Trophoblast cell (in vitro differentiated cells and primary cell): ENCODE measurements around the gene CSMD2.

ENCODE experiments used
- DNase-seq, 2 donors: peaks; one replicate each; pipeline ENCODE4 v3.0.0-alpha.2; 2016
- H2AFZ ChIP-seq: 2 replicates; pipeline ENCODE4 v1.6.1; 2013; ENCODE audit warnings: low read length, moderate library complexity, mild to moderate bottlenecking; ENCODE audit not compliant: insufficient read depth, poor library complexity
- H2AK5ac ChIP-seq: 2 replicates; pipeline ENCODE4 v1.6.1; 2013; ENCODE audit warnings: mild to moderate bottlenecking, low read length
- H2BK120ac ChIP-seq: 2 replicates; pipeline ENCODE4 v1.6.1; 2013; ENCODE audit warnings: low read length, mild to moderate bottlenecking, moderate library complexity; ENCODE audit not compliant: insufficient read depth, poor library complexity
- H2BK12ac ChIP-seq: 2 replicates; pipeline ENCODE4 v1.6.1; 2013; ENCODE audit warnings: mild to moderate bottlenecking, low read length, moderate library complexity
- H2BK5ac ChIP-seq: 2 replicates; pipeline ENCODE4 v1.6.1; 2013; ENCODE audit warnings: low read length, low read depth, moderate library complexity, mild to moderate bottlenecking; ENCODE audit not compliant: poor library complexity
- H3K14ac ChIP-seq: 2 replicates; pipeline ENCODE4 v1.6.1; 2013; ENCODE audit warnings: mild to moderate bottlenecking, low read length
- H3K18ac ChIP-seq: 2 replicates; pipeline ENCODE4 v1.6.1; 2013; ENCODE audit warnings: mild to moderate bottlenecking, low read length
- H3K23ac ChIP-seq: 2 replicates; pipeline ENCODE4 v1.6.1; 2013; ENCODE audit warnings: low read length
- H3K27ac ChIP-seq: 2 replicates; pipeline ENCODE4 v1.5.1; 2013; ENCODE audit warnings: low read depth, mild to moderate bottlenecking, inconsistent platforms, low read length, moderate library complexity
- H3K27me3 ChIP-seq: 2 replicates; pipeline ENCODE4 v1.6.1; 2013; ENCODE audit warnings: inconsistent platforms, mild to moderate bottlenecking, low read length, moderate library complexity; ENCODE audit not compliant: insufficient read depth
- H3K36me3 ChIP-seq, 2 experiments: 1 replicate in 1 of 2; 2 replicates in 1 of 2; pipeline ENCODE4 v1.6.1; 2013; ENCODE audit warnings: low read length in 2 of 2, mild to moderate bottlenecking in 2 of 2, moderate library complexity in 1 of 2; ENCODE audit not compliant: insufficient read depth in 2 of 2, control insufficient read depth in 1 of 2
- H3K4ac ChIP-seq: 2 replicates; pipeline ENCODE4 v1.6.1; 2013; ENCODE audit warnings: low read depth, mild to moderate bottlenecking, low read length, moderate library complexity
- H3K4me1 ChIP-seq, 2 experiments: 1 replicate in 1 of 2; 2 replicates in 1 of 2; pipeline ENCODE4 v1.6.1; 2013; ENCODE audit warnings: low read length in 2 of 2, mild to moderate bottlenecking in 2 of 2, moderate library complexity in 1 of 2; ENCODE audit not compliant: insufficient read depth in 2 of 2, control insufficient read depth in 1 of 2
- H3K4me2 ChIP-seq: 2 replicates; pipeline ENCODE4 v1.6.1; 2013; ENCODE audit warnings: inconsistent platforms, mild to moderate bottlenecking, low read length, moderate library complexity
- H3K4me3 ChIP-seq: 2 replicates; pipeline ENCODE4 v1.5.1; 2013; ENCODE audit warnings: mild to moderate bottlenecking, low read depth, low read length, inconsistent platforms
- H3K79me1 ChIP-seq: one replicate; pipeline ENCODE4 v1.6.1; 2013; ENCODE audit warnings: low read length
- H3K79me2 ChIP-seq: 2 replicates; pipeline ENCODE4 v1.6.1; 2013; ENCODE audit warnings: low read length, mild to moderate bottlenecking; ENCODE audit not compliant: control insufficient read depth, insufficient read depth, poor library complexity
- H3K9ac ChIP-seq: 2 replicates; pipeline ENCODE4 v1.6.1; 2013; ENCODE audit warnings: mild to moderate bottlenecking, low read length
- H3K9me3 ChIP-seq: 2 replicates; pipeline ENCODE4 v1.6.1; 2013; ENCODE audit warnings: low read depth, mild to moderate bottlenecking, control low read depth, inconsistent platforms, low read length; ENCODE audit not compliant: insufficient read depth
- H4K12ac ChIP-seq: 2 replicates; pipeline ENCODE4 v1.6.1; 2013; ENCODE audit warnings: low read depth, mild to moderate bottlenecking, low read length, moderate library complexity
- H4K8ac ChIP-seq: 2 replicates; pipeline ENCODE4 v1.6.1; 2013; ENCODE audit warnings: low read depth, mild to moderate bottlenecking, low read length, moderate library complexity
- H4K91ac ChIP-seq: one replicate; pipeline ENCODE4 v1.6.1; 2013; ENCODE audit warnings: low read depth, mild to moderate bottlenecking, low read length, moderate library complexity
- WGBS: extraction: QIAGEN DNeasy Blood & Tissue Kit; methylation state at CpG from one replicate; pipeline ENCODE4 v1.1.7; 2013; ENCODE audit warnings: missing lambda C conversion rate; ENCODE audit not compliant: insufficient read length, insufficient coverage; ENCODE audit errors: extremely low coverage; 5-methylcytosine and 5-hydroxymethylcytosine counted together

CSMD2 gene

GRCh38 chr1:34050709-34051485, 114.1 kb downstream of the CSMD2 start:
- peak overlapping the region; percentile 31 for H3K23ac ChIP-seq
- WGBS, result no CpG with 5 or more reads among the region's 3 CpGs

GRCh38 chr1:34049994-34050393, 115.0 kb downstream of the CSMD2 start:
- no peak overlapping the region for H2BK5ac ChIP-seq
- WGBS, result no CpG with 5 or more reads among the region's 1 CpG

More at GRCh38 chr1:34050709-34051485, 114.1 kb downstream of the CSMD2 start:
- Histone ChIP-seq H3K27me3 (no peaks in the 10 kb centered on the region), H2BK5ac (no peak overlapping the region), H3K9me3 (peaks cover 4% of the 10 kb centered on the region), H3K79me1 (no peaks in the 10 kb centered on the region), H3K4me1 (no peaks in the 10 kb centered on the region), H4K91ac (no peak overlapping the region), H3K9ac (peak overlapping the region; percentile 55), H3K4me3 (no peak overlapping the region), H2AK5ac (no peak overlapping the region), H3K27ac (no peak overlapping the region), H2AFZ (no peak overlapping the region), H3K36me3 (no peaks in the 10 kb centered on the region), H2BK12ac (no peak overlapping the region), H3K4me2 (no peak overlapping the region), H4K8ac (no peak overlapping the region), H3K79me2 (no peaks in the 10 kb centered on the region), H2BK120ac (no peak overlapping the region), H3K18ac (no peak overlapping the region), H3K4ac (no peak overlapping the region), H3K14ac (no peak overlapping the region), H4K12ac (no peak overlapping the region)
- DNase-seq, result peak; percentile 54 to 56

DNA sequence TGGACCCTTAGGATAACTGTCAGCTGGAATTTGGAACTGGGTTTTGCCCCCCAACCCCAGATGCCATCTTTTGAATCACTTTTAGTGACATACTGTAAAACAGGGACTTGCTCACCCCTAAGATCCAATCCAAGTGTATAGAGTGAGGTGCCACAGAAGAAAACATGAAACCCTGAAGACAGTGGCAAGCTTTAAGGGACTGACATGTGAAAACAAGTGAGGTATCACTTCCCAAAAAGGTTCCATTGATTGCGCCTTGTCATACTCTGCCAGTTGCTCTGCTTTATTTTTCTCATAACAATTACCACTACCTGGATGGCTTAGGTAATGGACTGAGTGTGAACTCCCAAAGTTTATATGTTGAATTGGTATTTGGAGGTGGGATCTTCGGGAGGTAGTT, 115.6 kb downstream of the CSMD2 start:
- no peak overlapping the region for H2BK12ac ChIP-seq
- H3K79me1 ChIP-seq, result no peaks in the 10 kb centered on the region
- no peak overlapping the region for H3K27ac ChIP-seq
- H3K4me3 ChIP-seq, result no peak overlapping the region
- H4K12ac ChIP-seq, result no peak overlapping the region
- H4K8ac ChIP-seq, result no peak overlapping the region
- H4K91ac ChIP-seq, result no peak overlapping the region
- no peak overlapping the region for H3K18ac ChIP-seq
- WGBS, result no CpG with 5 or more reads among the region's 2 CpGs
- no peak overlapping the region for H2BK120ac ChIP-seq
- H2BK5ac ChIP-seq, result no peak overlapping the region
- H3K4me2 ChIP-seq, result no peak overlapping the region
- no peaks in the 10 kb centered on the region for H3K27me3 ChIP-seq
- no peaks in the 10 kb centered on the region for H3K4me1 ChIP-seq
- peaks cover 4% of the 10 kb centered on the region for H3K9me3 ChIP-seq
- H3K36me3 ChIP-seq, result no peaks in the 10 kb centered on the region
- H3K14ac ChIP-seq, result no peak overlapping the region
- no peak overlapping the region for H3K9ac ChIP-seq
- DNase-seq, result no peak
- H2AK5ac ChIP-seq, result no peak overlapping the region
- no peak overlapping the region for H3K4ac ChIP-seq
- no peaks in the 10 kb centered on the region for H3K79me2 ChIP-seq
- H3K23ac ChIP-seq, result no peak overlapping the region
- H2AFZ ChIP-seq, result no peak overlapping the region

More at GRCh38 chr1:34049994-34050393, 115.0 kb downstream of the CSMD2 start:
- Histone ChIP-seq H3K14ac (no peak overlapping the region), H4K12ac (no peak overlapping the region), H4K8ac (no peak overlapping the region), H2BK12ac (no peak overlapping the region), H3K79me2 (no peaks in the 10 kb centered on the region), H2AFZ (no peak overlapping the region), H3K9ac (no peak overlapping the region), H3K4me1 (no peaks in the 10 kb centered on the region), H2BK120ac (no peak overlapping the region), H3K18ac (no peak overlapping the region), H2AK5ac (no peak overlapping the region), H3K4ac (no peak overlapping the region), H3K36me3 (no peaks in the 10 kb centered on the region), H3K23ac (no peak overlapping the region), H3K4me3 (no peak overlapping the region), H4K91ac (no peak overlapping the region), H3K4me2 (no peak overlapping the region), H3K9me3 (peaks cover 4% of the 10 kb centered on the region), H3K27ac (no peak overlapping the region), H3K27me3 (no peaks in the 10 kb centered on the region), H3K79me1 (no peaks in the 10 kb centered on the region)
- no peak for DNase-seq

DNA sequence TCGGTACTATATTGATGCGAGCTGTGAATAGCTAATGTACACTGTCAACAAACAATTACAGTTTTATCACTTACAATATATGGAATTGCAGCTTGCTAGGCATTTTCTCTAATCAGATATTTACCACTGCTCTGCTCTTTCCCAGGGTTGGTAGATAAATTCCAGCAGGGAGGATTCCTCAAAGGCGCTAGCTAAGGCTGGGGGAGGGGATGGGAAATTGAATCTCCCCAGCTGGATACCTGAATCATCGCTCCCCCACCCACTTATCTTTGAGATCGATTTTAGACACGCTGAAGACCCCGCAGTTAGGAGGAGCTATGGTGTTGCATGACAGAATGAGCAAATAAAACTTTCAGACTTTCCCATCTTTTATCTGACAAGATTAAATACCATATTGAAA, 127.2 kb downstream of the CSMD2 start:
- WGBS, result no CpG with 5 or more reads among the region's 7 CpGs
- DNase-seq, result no peak
- Histone ChIP-seq H3K18ac (no peak overlapping the region), H4K91ac (no peak overlapping the region), H3K79me1 (no peaks in the 10 kb centered on the region), H2BK120ac (no peak overlapping the region), H3K27me3 (no peaks in the 10 kb centered on the region), H4K8ac (no peak overlapping the region), H3K27ac (no peak overlapping the region), H4K12ac (no peak overlapping the region), H3K4me3 (no peak overlapping the region), H3K4me2 (no peak overlapping the region), H3K14ac (no peak overlapping the region), H2BK5ac (no peak overlapping the region), H2AFZ (no peak overlapping the region), H3K9ac (no peak overlapping the region), H3K36me3 (no peaks in the 10 kb centered on the region), H3K4ac (no peak overlapping the region), H3K23ac (no peak overlapping the region), H2AK5ac (no peak overlapping the region), H3K4me1 (peaks cover 0 to 2% of the 10 kb centered on the region in 2 experiments), H3K79me2 (no peaks in the 10 kb centered on the region), H3K9me3 (peaks cover 1% of the 10 kb centered on the region), H2BK12ac (no peak overlapping the region)
